Heart left ventricle (tissue), 16 donors: ENCODE results near the gene KDELR1. TPM values are rescaled to one million over a fixed set of nuclear protein-coding genes. Genes with fewer than 3 reads are reported as not detected.
"Not testable (repeated sequence)": the region's sequence is repeated elsewhere in the genome, so short reads cannot be mapped to it uniquely, and the experiment has no call there.

Experiments
- ATAC-seq, 4 donors: fragments of 200-7000 bp; cut with Tn5 transposase; one replicate each; pipeline ENCODE4 v1.9.1; 2020 to 2022; ENCODE audit warnings: moderate library complexity in 4 of 4, mild to moderate bottlenecking in 3 of 4, moderate number of reproducible peaks in 1 of 4
- DNase-seq, 5 donors: peaks; one replicate each; pipeline ENCODE4 v3.0.0-alpha.2; 2020
- H3K27ac ChIP-seq, 12 donors: fragments of 200-600 bp; sonication (generic) in 4 of 12; one replicate each; pipeline versions ENCODE4 v1.5.0 to v1.8.0; 2016 to 2022; ENCODE audit warnings: mild to moderate bottlenecking in 2 of 12
- H3K27me3 ChIP-seq, 9 donors: fragments of 200-600 bp; sonication (generic) in 2 of 9; one replicate each; pipeline versions ENCODE4 v1.5.1 to v1.8.0; 2016 to 2022; ENCODE audit warnings: mild to moderate bottlenecking in 3 of 9
- H3K36me3 ChIP-seq, 9 donors: fragments of 200-600 bp; sonication (generic) in 2 of 9; one replicate each; pipeline versions ENCODE4 v1.5.0 to v1.8.0; 2018 to 2022; ENCODE audit warnings: mild to moderate bottlenecking in 2 of 9
- H3K4me1 ChIP-seq, 12 donors: fragments of 200-600 bp; sonication (generic) in 4 of 12; one replicate each; pipeline versions ENCODE4 v1.5.0 to v1.8.0; 2016 to 2022; ENCODE audit warnings: mild to moderate bottlenecking in 3 of 12
- H3K4me3 ChIP-seq, 12 donors: fragments of 200-600 bp; sonication (generic) in 4 of 12; one replicate each; pipeline versions ENCODE4 v1.5.0 to v1.8.0; 2017 to 2022; ENCODE audit warnings: mild to moderate bottlenecking in 9 of 12, moderate library complexity in 4 of 12
- H3K9me3 ChIP-seq, 12 donors: fragments of 200-600 bp; sonication (generic) in 4 of 12; one replicate each; pipeline versions ENCODE4 v1.5.0 to v1.8.0; 2016 to 2022; ENCODE audit warnings: mild to moderate bottlenecking in 1 of 12
- POLR2A ChIP-seq, 2 donors: fragments of 450-650 bp; IDR thresholded peaks; one replicate each; pipeline ENCODE4 v1.6.1; 2017; ENCODE audit warnings: antibody characterized with exemption in 2 of 2, mild to moderate bottlenecking in 2 of 2, moderate library complexity in 2 of 2
- WGBS, 4 donors: extraction: QIAGEN DNeasy Blood & Tissue Kit in 2 of 4; methylation state at CpG; one replicate each; pipeline versions ENCODE4 v1.1.5 to v1.1.7; 2013 to 2018; 5-methylcytosine and 5-hydroxymethylcytosine counted together
- intact Hi-C, 10 donors: fragments of 100-400 bp; cut with DNase I; formaldehyde crosslinking; loops; one replicate each; pipeline versions ENCODE4 v1.11.1 to v1.14.2; 2022
- polyA plus RNA-seq, 2 donors: library from polyadenylated mRNA; stranded (reverse); fragments of 200-250 nt; gene quantifications; one replicate each; pipeline ENCODE4 v1.2.3, GENCODE V29; 2013
- total RNA-seq, 9 donors: library from RNA; depleted of rRNA in 2 of 9; stranded (reverse); fragments of >200 nt in 2 of 9; fragmentation: NEBNext Ultra II Directional in 3 of 9; extraction: Animal tissue kit (Norgen Biotek cat#: 25700) in 3 of 9; gene quantifications; one replicate each; pipeline versions ENCODE4 v1.1.0 to v1.2.4, GENCODE V29; 2016 to 2023
- TF ChIP-seq, protein P1 (sequence below), 12 donors: fragments of 200-600 bp; sonication (generic) in 4 of 12; IDR thresholded peaks; one replicate each; pipeline versions ENCODE4 v1.5.0 to v1.8.0; 2018 to 2022; ENCODE audit warnings: antibody characterized with exemption in 12 of 12, mild to moderate bottlenecking in 5 of 12
- donor health status: ischemic (EF 13 %, LVEDD 7.1; RV severe dilation, severe dysfunction).
- donor health status: healthy with polysubstance abuse.
- donor health status: DM: no; HTN: yes; CAD: no.
- donor health status: DM: no; HTN: no; CAD: no.
- donor health status: ischemic (EF 25% LVEDD 6.9; RV normal size, moderate dysfunction).
- donor health status: ischemic (EF 25% LVEDD 5.7; RV mildly dilated, moderate dysfunction).
- donor health status: healthy.
- donor health status: DM: yes; HTN: yes; CAD: no.
- donor health status: ischemic (EF 35%, LVEDD 5.7; RV mildly dilated, moderate dysfunction).
- donor health status: nonischemic (EF 11% LVEDD 7.7; RV severe dilation, severe dysfunction).
- donor health status: DM: yes; HTN: yes; CAD: no.
- donor health status: PGD.
- donor health status: ischemic (EF 29% LVEDD 5.4; RV normal size, mild dysfunction).
- donor health status: nonischemic (EF 23%, LVEDD 6.1; RV moderate dilation, normal function).

The KDELR1 gene
- total and polyA plus RNA-seq, 11 donors: 60.0 to 113 (median 79.1) TPM

DNA sequence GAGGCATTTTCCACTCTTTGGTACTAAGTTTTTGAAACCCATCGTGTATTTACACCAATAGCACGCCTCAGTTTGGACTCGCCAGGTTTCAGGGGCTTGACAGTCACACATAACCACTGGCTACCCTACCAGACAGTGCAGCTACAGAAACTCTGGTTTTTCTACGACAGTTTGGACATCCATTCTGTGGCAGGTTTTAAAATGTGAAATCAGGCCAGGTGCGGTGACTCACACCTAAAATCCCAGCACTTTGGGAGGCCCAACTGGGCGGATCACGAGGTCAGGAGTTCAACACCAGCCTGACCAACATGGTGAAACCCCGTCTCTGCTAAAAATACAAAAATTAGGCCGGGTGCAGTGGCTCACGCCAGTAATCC lies 13.2 kb downstream of the KDELR1 start:
- no peaks in the 10 kb centered on the region for H3K27me3 ChIP-seq
- DNase-seq (no peak), ATAC-seq (no peak)
- no peaks in the 10 kb centered on the region for H3K9me3 ChIP-seq
- H3K27ac ChIP-seq: no peak overlapping the region
- no peak for TF ChIP-seq POLR2A (IDR thresholded peaks at IDR 0.05)
- TF ChIP-seq, protein P1, sequence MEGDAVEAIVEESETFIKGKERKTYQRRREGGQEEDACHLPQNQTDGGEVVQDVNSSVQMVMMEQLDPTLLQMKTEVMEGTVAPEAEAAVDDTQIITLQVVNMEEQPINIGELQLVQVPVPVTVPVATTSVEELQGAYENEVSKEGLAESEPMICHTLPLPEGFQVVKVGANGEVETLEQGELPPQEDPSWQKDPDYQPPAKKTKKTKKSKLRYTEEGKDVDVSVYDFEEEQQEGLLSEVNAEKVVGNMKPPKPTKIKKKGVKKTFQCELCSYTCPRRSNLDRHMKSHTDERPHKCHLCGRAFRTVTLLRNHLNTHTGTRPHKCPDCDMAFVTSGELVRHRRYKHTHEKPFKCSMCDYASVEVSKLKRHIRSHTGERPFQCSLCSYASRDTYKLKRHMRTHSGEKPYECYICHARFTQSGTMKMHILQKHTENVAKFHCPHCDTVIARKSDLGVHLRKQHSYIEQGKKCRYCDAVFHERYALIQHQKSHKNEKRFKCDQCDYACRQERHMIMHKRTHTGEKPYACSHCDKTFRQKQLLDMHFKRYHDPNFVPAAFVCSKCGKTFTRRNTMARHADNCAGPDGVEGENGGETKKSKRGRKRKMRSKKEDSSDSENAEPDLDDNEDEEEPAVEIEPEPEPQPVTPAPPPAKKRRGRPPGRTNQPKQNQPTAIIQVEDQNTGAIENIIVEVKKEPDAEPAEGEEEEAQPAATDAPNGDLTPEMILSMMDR (IDR thresholded peaks at IDR 0.05): no peak
- H3K4me1 ChIP-seq: no peaks in the 10 kb centered on the region
- intact Hi-C loops: no loop called here
- peaks cover 0 to 25% (median 20%) of the 10 kb centered on the region in 9 donors for H3K36me3 ChIP-seq
- WGBS, 4 donors: 94 to 97% (median 95%) methylated on average over 10 of the region's 10 CpGs
- H3K4me3 ChIP-seq: no peak overlapping the region

DNA sequence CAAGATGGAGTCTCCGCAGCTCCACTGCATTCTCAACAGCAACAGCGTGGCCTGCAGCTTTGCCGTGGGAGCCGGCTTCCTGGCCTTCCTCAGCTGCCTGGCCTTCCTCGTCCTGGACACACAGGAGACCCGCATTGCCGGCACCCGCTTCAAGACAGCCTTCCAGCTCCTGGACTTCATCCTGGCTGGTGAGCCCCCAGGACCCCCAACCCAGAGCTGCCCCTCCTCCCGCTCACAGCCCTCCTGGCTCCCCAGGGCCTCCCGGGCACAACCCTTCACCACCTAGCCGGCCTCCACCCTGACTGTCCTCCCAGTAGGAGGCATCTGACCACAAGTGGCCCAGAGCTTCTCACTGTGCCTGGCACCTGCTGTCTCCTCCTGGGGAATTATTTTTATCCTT lies 17.8 kb downstream of the KDELR1 start:
- DNase-seq (no peak), ATAC-seq (no peak)
- Histone ChIP-seq H3K4me1 (no peaks in the 10 kb centered on the region), H3K4me3 (no peak overlapping the region), H3K9me3 (no peaks in the 10 kb centered on the region), H3K36me3 (no peaks in the 10 kb centered on the region), H3K27ac (no peak overlapping the region), H3K27me3 (no peaks in the 10 kb centered on the region)
- TF ChIP-seq, protein P1 (IDR thresholded peaks at IDR 0.05): no peak
- TF ChIP-seq POLR2A (IDR thresholded peaks at IDR 0.05): no peak
- 77 to 87% (median 82%) methylated on average over 11 of the region's 11 CpGs for WGBS, 4 donors
- intact Hi-C loops: no loop called here

DNA sequence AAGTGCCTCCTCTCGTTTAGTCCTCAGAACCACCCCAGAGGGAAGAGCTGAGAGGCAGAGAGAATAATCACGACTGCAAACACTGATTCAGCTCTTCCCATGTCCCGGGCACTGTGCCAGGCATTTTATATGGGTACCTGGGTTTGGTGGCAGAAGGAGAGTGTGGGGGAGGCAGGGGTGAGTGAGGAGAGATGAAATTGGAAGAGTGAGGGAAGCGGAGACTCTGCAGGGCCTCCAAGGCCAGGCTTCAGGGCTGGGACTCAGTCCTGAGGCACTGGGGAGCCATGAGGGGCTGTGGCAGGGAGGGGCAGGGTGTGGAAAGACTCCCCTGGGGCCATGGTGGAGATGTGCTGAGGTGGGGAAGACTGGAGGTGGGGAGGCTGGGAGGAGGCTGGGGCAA lies 18.4 kb downstream of the KDELR1 start:
- DNase-seq (no peak), ATAC-seq (no peak)
- 49 to 69% (median 60%) methylated on average over 4 of the region's 4 CpGs for WGBS, 4 donors
- Histone ChIP-seq H3K27ac (no peak overlapping the region), H3K4me3 (no peak overlapping the region), H3K4me1 (no peaks in the 10 kb centered on the region), H3K36me3 (no peaks in the 10 kb centered on the region), H3K27me3 (no peaks in the 10 kb centered on the region), H3K9me3 (no peaks in the 10 kb centered on the region)
- TF ChIP-seq, protein P1 (IDR thresholded peaks at IDR 0.05): no peak
- TF ChIP-seq POLR2A (IDR thresholded peaks at IDR 0.05): no peak
- intact Hi-C loops: no loop called here

DNA sequence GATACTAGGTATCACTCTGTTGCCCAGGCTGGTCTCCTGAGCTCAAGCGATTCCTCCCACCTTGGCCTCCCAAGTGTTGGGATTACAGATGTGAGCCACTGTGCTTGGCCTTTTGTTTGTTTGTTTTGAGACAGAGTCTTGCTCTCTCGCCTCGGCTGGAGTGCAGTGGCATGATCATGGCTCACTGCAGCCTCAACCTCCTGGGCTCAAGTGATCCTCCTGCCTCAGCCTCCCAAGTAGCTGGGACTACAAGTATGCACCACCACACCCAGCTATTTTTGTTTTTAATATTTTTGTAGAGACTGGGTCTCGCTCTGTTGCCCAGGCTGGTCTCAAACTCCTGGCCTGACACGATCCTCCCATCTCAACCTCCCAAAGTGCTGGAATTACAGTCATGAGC lies 19.6 kb downstream of the KDELR1 start:
- H3K4me1 ChIP-seq, H3K27me3 ChIP-seq, H3K4me3 ChIP-seq, H3K9me3 ChIP-seq, H3K27ac ChIP-seq, intact Hi-C loops, DNase-seq, ATAC-seq, H3K36me3 ChIP-seq: not testable (repeated sequence)
- 92 to 98% (median 95%) methylated on average over 5 of the region's 5 CpGs for WGBS, 4 donors

DNA sequence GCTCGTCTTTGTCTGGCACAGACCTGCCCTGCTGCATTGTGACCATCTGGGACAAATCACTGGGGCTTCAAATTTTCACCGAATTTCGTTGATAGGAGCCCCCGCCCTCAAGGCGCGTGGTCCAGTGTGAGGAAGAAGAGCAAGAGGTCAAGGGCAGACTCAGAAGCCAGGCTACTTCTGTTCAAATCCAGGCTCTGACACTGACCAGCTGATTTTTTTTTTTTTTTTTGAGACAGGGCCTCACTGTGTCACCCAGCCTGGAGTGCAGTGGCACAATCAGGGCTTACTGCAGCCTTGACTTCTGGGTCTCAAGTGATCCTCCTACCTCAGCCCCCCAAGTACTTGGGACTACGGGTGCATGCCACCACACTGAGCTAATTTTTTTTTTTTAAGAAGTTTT lies 20.0 kb downstream of the KDELR1 start:
- Histone ChIP-seq H3K27me3 (no peaks in the 10 kb centered on the region), H3K9me3 (no peaks in the 10 kb centered on the region), H3K36me3 (no peaks in the 10 kb centered on the region), H3K4me3 (no peak overlapping the region), H3K27ac (no peak overlapping the region), H3K4me1 (no peaks in the 10 kb centered on the region)
- intact Hi-C loops: no loop called here
- no peak for ATAC-seq
- TF ChIP-seq, protein P1 (IDR thresholded peaks at IDR 0.05): no peak
- no peak for TF ChIP-seq POLR2A (IDR thresholded peaks at IDR 0.05)
- DNase-seq: no peak
- WGBS, 4 donors: 61 to 70% (median 66%) methylated on average over 7 of the region's 7 CpGs
